Common myeloid progenitor, CD34-positive (primary cell): ENCODE measurements around the gene HSPA2.

ENCODE experiments used
- CTCF ChIA-PET: fragments of 350-600 bp; sonication (Branson Sonifier 250); formaldehyde crosslinking; loops from one replicate; lab custom pipeline; 2021; ENCODE audit warnings: antibody characterized with exemption; lab: Charles Lee
- POLR2A ChIA-PET: fragments of 350-600 bp; sonication (Branson Sonifier 250); formaldehyde crosslinking; loops from one replicate; lab custom pipeline; 2021; ENCODE audit warnings: antibody characterized with exemption; lab: Charles Lee
- DNase-seq, 3 donors: peaks; one replicate each; pipeline versions ENCODE4 v3.0.0 to v3.0.0-alpha.2; 2013
- H3K27ac ChIP-seq, 2 experiments: 1 replicate in 1 of 2; 2 replicates in 1 of 2; pipeline ENCODE4 v1.7.0; 2013; ENCODE audit warnings: inconsistent platforms in 2 of 2, low read length in 2 of 2, mild to moderate bottlenecking in 2 of 2, low read depth in 1 of 2, moderate library complexity in 1 of 2; ENCODE audit not compliant: severe bottlenecking in 2 of 2, insufficient read depth in 1 of 2, poor library complexity in 1 of 2
- H3K27me3 ChIP-seq, 5 experiments: replicated peaks in 2 of 5; 1 replicate in 3 of 5; 2 replicates in 2 of 5; pipeline versions ENCODE4 v1.6.1 to v1.7.0; 2013; ENCODE audit warnings: low read length in 4 of 5, mild to moderate bottlenecking in 2 of 5, moderate library complexity in 2 of 5, inconsistent platforms in 1 of 5; ENCODE audit not compliant: insufficient read depth in 5 of 5, control insufficient read depth in 4 of 5
- H3K36me3 ChIP-seq, 4 experiments: 1 replicate in 2 of 4; 2 replicates in 2 of 4; pipeline versions ENCODE4 v1.6.1 to v1.7.0; 2013; ENCODE audit warnings: low read length in 3 of 4, control low read depth in 1 of 4, mild to moderate bottlenecking in 1 of 4; ENCODE audit not compliant: control insufficient read depth in 4 of 4, insufficient read depth in 4 of 4
- H3K4me1 ChIP-seq, 4 experiments: 1 replicate in 3 of 4; 2 replicates in 1 of 4; pipeline versions ENCODE4 v1.6.1 to v1.7.1; 2013; ENCODE audit warnings: low read length in 3 of 4, mild to moderate bottlenecking in 3 of 4, control low read depth in 1 of 4, inconsistent platforms in 1 of 4, moderate library complexity in 1 of 4; ENCODE audit not compliant: control insufficient read depth in 4 of 4, insufficient read depth in 4 of 4; ENCODE audit errors: control extremely low read depth in 1 of 4
- H3K4me3 ChIP-seq, 7 experiments: 1 replicate in 4 of 7; 2 replicates in 3 of 7; pipeline versions ENCODE4 v1.5.1 to v1.7.0; 2013; ENCODE audit warnings: mild to moderate bottlenecking in 7 of 7, low read length in 6 of 7, moderate library complexity in 6 of 7, inconsistent platforms in 2 of 7, low read depth in 2 of 7, control low read depth in 1 of 7; ENCODE audit not compliant: insufficient read depth in 4 of 7, control insufficient read depth in 1 of 7; ENCODE audit errors: extremely low read depth in 1 of 7
- H3K9me3 ChIP-seq, 5 experiments: 1 replicate in 4 of 5; 2 replicates in 1 of 5; pipeline versions ENCODE4 v1.6.1 to v1.7.1; 2013; ENCODE audit warnings: low read length in 4 of 5, mild to moderate bottlenecking in 2 of 5, inconsistent platforms in 1 of 5, low read depth in 1 of 5, moderate library complexity in 1 of 5; ENCODE audit not compliant: control insufficient read depth in 4 of 5, insufficient read depth in 2 of 5; ENCODE audit errors: control extremely low read depth in 1 of 5
- WGBS: methylation state at CpG from one replicate; pipeline ENCODE4 v1.1.5; 2013; ENCODE audit not compliant: insufficient coverage; 5-methylcytosine and 5-hydroxymethylcytosine counted together

The HSPA2 gene

GRCh38 chr14:64584190-64584589 lies 43.6 kb downstream of the HSPA2 start:
- CTCF ChIA-PET: no interaction called here
- peaks cover 0 to 16% (median 7%) of the 10 kb centered on the region in 4 experiments for H3K4me1 ChIP-seq
- H3K27ac ChIP-seq: no peak overlapping the region
- H3K27me3 ChIP-seq: no peaks in the 10 kb centered on the region
- DNase-seq: no peak
- WGBS: no CpG with 5 or more reads among the region's 1 CpG
- POLR2A ChIA-PET: no interaction called here
- H3K4me3 ChIP-seq: no peak overlapping the region
- H3K36me3 ChIP-seq: no peaks in the 10 kb centered on the region
- no peaks in the 10 kb centered on the region for H3K9me3 ChIP-seq

GRCh38 chr14:64591809-64592208 lies 51.3 kb downstream of the HSPA2 start:
- 90% methylated on average over 2 of the region's 3 CpGs for WGBS
- Histone ChIP-seq H3K4me3 (no peak overlapping the region), H3K9me3 (no peaks in the 10 kb centered on the region), H3K36me3 (no peaks in the 10 kb centered on the region), H3K4me1 (no peaks in the 10 kb centered on the region), H3K27ac (no peak overlapping the region), H3K27me3 (no peaks in the 10 kb centered on the region)
- CTCF ChIA-PET: no interaction called here
- no peak for DNase-seq
- POLR2A ChIA-PET: no interaction called here
